C4-2B (cell line): ENCODE measurements around the gene ADGRA1.

Source experiments
- H3K27ac ChIP-seq: fragments of 450-650 bp; 2 replicates; pipeline ENCODE4 v1.5.1; 2017
- ZFX ChIP-seq: fragments of 450-650 bp; IDR thresholded peaks from 2 replicates; pipeline ENCODE4 v1.6.1; 2017
- TF ChIP-seq, protein P1 (sequence below): fragments of 450-650 bp; conservative IDR thresholded peaks from 2 replicates; pipeline ENCODE4 v1.5.1; 2017; ENCODE audit warnings: mild to moderate bottlenecking

The ADGRA1 gene

DNA sequence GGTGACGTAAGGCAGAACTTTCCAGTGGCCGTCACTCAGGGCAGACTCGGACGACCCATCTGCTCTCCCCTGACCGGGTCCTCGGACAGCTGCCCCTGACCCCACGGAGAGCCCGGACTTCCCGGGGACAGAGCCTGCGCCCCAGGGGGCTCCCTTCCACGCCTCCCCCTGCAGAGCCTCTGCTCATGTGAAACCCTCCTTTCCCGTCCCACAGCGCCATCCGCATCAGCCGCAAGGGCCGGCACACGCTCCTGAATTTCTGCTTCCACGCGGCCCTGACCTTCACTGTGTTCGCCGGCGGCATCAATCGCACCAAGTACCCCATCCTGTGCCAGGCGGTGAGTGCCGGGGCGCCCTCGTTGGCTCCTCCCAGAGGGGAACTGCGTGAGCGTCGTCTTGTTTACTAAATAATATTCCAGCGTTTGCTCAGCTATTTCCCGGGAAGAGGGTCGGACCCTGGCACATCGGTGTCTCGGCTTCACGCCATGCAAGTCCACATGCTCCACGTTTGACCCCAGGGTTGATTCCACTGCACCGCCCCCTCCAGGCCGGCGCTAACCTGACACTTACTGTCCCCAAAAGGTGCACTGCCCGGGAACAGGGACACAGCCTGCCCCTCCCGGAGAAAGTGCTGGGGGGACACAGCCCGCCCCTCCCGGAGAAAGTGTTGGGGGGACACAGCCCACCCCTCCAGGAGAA, 10.9 kb downstream of the ADGRA1 start:
- TF ChIP-seq ZFX: no peak
- H3K27ac ChIP-seq: no peak overlapping the region

DNA sequence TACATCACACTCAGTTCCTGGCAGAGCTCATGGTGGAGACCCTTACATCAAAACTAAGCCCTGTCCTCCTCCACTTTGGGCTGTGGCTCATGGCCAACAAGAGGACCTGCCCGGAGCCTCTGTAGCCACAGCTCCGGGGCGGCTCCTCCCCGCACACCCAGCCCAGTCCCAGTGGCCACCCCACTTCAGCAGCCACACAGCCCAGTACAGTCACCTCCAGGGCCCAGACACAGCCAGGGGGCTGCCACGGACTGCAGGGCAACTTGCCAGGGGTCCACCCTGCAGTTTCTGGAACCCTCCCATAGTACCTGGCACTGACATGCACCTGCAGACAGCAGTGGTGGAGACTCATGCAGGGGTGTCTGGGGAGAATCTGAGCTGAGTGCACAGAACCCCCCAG, 11.8 kb downstream of the ADGRA1 start:
- TF ChIP-seq ZFX: no peak
- TF ChIP-seq, protein P1, sequence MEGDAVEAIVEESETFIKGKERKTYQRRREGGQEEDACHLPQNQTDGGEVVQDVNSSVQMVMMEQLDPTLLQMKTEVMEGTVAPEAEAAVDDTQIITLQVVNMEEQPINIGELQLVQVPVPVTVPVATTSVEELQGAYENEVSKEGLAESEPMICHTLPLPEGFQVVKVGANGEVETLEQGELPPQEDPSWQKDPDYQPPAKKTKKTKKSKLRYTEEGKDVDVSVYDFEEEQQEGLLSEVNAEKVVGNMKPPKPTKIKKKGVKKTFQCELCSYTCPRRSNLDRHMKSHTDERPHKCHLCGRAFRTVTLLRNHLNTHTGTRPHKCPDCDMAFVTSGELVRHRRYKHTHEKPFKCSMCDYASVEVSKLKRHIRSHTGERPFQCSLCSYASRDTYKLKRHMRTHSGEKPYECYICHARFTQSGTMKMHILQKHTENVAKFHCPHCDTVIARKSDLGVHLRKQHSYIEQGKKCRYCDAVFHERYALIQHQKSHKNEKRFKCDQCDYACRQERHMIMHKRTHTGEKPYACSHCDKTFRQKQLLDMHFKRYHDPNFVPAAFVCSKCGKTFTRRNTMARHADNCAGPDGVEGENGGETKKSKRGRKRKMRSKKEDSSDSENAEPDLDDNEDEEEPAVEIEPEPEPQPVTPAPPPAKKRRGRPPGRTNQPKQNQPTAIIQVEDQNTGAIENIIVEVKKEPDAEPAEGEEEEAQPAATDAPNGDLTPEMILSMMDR: no peak
- H3K27ac ChIP-seq: no peak overlapping the region

DNA sequence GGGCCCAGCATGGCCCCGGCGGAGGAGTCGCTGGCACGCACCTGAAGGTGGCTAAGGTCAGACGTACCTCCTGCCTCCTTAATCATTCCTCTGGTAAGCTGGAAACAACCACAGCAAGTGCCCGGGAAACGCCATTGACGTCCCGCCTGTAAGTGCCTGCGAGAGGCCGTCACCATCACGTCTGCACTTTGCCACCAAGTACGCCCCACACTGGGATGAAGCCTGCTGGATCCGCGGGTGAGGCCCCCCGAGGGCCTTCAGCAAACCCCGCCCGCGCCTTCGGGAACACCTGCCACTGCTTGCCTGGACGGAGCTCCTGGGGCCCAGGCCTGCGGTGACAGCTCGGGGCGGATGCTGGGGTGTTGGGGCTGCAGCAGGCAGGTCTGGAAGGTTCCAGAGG, 12.5 kb downstream of the ADGRA1 start:
- TF ChIP-seq ZFX: no peak
- TF ChIP-seq, protein P1: no peak
- H3K27ac ChIP-seq: no peak overlapping the region

DNA sequence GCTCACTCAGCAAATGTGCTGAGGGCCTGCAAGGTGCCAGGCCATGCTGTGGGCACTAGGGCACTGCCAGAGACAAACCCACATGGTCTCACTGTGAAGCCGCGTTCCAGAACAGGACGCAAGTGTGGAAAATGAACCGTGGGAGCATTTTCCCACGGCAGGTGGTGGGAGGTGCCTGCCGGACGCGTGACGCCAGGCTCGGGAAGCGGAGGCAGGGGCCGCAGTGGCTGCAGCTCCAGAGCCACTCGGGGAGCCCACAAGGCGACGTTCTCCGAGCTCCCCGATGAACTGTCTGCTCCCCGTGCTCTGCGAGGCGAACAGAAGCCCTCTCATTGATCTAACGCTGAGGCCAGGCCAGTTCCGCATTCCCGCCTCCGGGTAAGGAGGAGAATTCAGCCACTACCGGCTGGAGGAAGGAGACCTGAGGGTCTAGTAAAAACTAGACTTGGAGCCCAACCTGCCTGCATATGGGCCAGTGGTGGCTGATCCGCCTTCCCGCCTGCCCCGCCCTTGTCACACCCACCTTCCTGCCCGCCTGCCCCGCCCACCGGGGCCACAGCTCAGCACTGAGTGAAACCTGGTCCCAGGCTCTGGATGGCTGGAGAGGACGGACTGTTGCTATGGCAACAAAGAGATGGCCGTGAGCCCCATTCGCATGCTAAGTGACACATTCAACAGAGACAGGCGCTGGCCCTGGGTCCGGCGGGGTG, 13.1 kb downstream of the ADGRA1 start:
- no peak overlapping the region for H3K27ac ChIP-seq
- TF ChIP-seq, protein P1: no peak
- TF ChIP-seq ZFX: no peak

DNA sequence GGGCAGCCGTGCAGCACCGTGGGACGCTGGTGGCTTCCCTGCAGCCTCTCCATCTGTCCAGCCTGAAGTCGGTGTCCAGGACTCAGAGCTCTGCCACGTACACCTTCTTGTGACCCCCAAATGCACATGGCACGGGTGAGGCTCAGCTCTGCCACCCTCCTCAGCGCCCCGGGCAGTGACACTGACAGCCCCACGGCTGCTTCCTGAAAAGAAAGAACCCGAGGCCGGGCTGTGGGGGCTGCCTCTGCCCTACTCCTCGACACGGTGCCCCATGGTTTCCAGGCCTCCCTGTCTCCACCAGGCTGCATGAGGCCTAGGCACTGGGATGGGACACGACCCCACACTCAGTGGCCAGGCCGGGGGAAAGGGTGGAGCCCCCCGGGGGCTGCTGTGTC, 13.7 kb downstream of the ADGRA1 start:
- no peak overlapping the region for H3K27ac ChIP-seq
- no peak for TF ChIP-seq ZFX
- TF ChIP-seq, protein P1: no peak

DNA sequence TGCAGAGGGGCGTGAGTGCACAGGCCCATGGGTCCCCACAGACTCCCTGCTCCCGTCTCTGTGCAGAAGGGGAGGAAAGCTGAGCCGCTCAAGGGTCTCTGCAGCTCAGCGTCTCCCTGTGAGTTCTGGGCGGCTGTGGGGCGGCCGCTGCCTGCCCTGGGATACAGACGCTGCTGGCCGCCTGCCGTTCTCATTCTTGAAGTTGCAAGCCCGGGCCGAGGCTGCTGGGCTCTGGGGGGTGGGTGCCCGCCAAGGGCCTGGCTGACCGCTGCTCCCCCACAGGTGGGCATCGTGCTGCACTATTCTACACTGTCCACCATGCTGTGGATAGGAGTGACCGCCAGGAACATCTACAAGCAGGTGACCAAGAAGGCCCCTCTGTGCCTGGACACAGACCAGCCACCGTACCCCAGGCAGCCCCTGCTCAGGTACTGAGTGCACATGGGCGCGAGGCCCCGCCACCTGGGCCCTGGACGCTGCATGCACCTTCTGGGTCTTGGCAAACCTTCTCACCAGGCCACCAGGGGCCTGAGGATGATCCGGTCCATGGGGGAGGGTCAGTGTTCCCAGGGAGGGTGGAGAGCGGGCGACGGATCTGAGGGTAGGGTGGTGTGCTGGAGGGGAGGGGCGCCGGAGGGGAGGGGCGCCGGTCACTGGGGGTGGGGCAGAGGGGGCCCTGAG, 14.8 kb downstream of the ADGRA1 start:
- TF ChIP-seq ZFX: no peak
- TF ChIP-seq, protein P1: no peak
- H3K27ac ChIP-seq: no peak overlapping the region

DNA sequence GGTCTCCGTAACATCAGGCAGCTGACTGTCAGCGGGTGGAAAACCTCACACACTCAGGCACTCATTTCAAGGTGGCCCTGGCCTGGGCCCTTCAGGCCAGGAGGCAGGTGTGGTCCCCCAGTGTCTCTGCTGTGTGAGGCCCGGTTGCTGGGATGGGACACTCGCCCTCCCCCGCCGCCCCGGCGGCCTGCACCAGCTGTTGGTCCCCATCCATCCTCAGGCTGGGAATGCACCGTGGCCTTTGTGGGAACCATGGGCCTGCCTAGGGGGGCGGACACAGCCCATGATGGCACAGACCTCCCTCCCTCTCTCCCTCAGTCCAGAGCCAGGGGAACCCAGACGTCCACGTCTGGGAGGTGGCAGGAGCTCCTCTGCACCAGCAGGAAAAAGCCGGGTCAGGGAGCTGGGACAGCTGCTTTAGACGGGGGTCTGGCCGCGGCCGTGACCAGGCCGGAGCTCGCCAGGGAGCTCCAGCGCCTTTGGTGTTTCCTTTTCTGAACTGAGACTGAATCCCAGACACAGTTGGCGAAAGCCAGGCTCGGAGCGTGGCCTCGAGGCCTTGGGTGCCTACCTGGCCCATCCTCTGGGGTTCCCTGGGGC, 15.7 kb downstream of the ADGRA1 start:
- no peak overlapping the region for H3K27ac ChIP-seq
- no peak for TF ChIP-seq ZFX
- TF ChIP-seq, protein P1: no peak
